NCI-H2029 (cell line): ENCODE measurements around the gene CAMK2D.

Source experiments
- DNase-seq: peaks from one replicate; lab custom pipeline; 2025; lab: John Stamatoyannopoulos, UW

The CAMK2D gene

GRCh38 chr4:113437129-113437528 is 324.4 kb downstream of the CAMK2D start:
- DNase-seq = no peak

DNA sequence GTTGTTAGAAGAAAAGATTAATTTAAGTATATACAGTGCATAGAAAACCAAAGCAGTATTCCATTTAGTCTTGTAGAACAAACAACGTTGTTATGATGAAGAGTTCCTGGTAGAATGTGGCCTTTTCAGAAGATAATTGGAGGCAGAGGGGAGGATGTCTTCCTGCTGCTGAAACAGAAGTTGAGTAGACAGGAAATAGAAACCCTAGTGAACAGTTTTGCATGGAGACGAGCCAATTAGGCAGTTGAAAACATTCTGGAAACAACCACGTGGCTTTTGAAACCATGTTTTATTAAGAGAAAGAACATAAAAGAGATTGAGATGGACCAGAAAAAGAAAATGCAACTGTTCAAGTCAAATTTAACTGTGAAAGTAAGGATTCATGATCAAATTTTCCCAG is 325.2 kb downstream of the CAMK2D start:
- no peak for DNase-seq

GRCh38 chr4:113435893-113436292 is 325.6 kb downstream of the CAMK2D start:
- no peak for DNase-seq

DNA sequence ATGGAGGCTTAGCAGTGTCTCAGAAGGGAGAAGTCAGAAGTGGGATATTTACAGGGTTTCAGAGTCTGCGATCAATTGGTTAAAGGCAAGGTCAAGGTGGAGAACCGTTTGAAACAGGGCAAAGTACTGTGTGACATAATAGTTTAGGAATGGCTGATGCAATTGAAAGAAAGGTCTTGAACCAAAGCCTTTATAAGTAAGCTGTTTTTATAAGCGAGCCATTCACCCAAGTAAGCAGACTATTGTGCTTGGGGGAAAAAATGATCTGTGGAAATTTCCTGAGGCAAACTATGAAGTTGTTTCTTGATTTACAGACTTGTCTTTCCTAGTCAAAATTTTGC is 327.3 kb downstream of the CAMK2D start:
- no peak for DNase-seq

DNA sequence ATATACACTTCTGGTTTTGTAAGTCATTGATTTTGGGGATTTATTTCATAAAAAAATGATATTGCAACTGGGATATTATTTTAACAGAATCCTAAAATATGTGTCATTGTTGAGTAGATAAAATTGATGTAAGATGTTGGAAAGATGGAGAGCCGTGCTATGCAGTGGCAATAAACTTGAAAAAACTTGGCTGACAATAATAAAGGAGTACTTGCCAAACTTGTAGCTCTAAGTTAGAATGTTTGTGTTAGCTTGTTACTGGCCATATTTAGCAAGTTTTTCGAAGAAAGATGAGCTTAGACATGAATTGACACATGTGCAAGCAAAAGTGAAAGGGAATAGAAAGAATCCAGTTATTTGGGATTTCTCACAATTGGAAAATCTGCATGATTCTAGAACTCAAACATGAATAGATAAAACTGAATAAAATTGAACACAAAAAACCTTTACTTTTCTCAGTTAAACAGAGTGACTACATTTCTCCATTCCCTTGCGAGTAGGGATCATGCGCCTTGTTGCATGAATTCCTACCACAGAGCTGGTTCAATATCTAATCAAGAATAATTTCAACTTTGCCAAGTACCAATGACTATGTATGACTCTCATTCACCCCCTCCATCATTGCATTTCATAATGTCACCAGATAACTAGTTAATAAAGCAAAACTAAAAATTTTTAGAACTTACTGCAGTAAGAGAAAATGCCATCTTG is 327.8 kb downstream of the CAMK2D start:
- DNase-seq = no peak

DNA sequence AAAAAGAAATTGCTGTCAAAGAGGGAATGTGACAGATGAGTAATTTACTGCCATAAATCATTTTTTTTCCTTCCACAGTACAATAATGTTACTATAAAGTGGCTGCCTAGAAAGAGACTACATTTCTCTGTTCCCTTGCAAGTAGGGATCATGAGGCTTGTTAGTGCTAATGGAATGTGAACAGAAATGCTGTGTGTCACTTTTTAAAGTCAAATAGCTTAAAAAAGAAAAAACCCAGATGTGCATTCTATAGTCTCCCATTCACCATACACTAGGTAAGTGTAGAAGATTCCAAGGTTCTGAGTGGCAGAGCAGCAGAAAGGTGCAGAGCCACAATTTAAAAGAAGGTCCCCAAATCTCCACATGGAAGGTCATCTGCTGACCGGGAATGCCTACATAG is 328.4 kb downstream of the CAMK2D start:
- no peak for DNase-seq

DNA sequence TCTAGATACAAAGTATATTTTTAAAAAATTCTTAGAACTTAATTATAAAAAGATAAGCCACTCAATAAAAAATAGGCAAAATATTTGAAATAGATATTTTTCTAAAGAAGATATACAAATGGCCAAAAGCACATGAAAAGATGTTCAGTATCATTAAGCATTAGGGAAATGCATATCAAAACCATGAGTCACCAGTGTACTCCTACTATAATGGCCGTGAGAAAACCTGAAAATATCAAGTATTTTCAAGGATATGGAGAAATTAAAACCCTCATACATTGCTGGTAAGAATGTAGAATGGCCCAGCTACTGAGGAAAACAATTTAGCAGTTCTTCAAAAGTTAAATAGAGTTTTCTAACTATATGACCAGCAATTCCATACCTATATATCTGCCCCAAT is 337.9 kb downstream of the CAMK2D start:
- no peak for DNase-seq

DNA sequence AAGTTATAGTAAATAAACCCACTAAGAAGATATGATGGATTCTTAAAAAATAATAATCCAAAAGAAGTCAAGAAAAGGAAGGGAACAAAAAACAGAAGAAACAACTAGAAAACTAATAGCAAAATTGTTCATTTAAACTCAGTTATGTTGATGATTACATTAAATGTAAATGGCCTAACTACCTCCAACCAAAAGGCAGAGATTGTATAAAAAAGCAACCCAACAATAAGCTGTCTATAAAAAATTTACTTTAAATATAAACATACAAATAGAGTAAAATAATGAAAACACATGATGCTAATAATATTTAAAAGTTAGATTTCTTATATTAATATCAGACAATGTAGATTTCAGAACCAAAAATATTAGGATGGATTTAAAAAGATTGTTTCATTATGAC is 340.6 kb downstream of the CAMK2D start:
- no peak for DNase-seq

DNA sequence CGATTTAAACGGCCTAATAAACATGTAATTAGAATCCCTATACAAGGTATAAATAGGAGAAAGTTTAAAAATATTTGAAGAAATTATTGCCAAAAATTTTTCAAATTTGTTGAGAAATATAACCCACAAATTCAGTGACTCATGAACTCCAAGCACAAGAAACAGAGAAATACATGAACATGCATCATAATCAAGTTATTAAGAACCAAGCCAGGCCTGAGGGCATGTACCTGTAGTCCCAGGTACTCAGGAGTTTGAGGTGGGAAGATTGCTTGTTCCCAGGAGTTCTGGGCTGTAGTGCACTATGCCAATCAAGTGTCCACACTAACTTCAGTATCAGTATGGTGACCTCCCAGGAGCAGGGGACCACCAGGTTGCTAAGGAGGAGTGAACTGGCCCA is 341.9 kb downstream of the CAMK2D start:
- no peak for DNase-seq

DNA sequence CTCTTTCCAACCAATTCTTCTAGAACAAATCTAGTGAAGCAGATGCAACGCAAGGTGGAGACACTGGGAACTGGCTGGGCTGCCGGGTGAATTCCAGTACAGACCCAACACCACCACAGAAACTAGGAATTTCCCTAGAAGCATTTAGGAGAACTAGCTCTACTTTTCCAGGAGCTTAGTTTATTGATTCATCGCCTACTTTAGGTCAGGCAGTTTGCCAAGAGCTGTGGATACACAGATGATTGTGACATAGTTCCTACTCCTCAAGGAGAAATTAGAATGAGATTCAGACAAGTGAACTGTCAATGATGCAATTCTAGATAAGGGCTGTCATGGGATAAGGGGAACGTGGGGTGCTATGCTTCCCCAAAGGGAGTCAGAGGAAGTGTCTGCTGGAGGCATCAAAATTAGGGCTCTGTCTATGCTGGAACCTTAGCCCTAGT is 350.0 kb downstream of the CAMK2D start:
- DNase-seq = peak; percentile 38

- no peak for DNase-seq
Measured at GRCh38 chr4:113410686-113411085, 350.9 kb downstream of the CAMK2D start.

DNA sequence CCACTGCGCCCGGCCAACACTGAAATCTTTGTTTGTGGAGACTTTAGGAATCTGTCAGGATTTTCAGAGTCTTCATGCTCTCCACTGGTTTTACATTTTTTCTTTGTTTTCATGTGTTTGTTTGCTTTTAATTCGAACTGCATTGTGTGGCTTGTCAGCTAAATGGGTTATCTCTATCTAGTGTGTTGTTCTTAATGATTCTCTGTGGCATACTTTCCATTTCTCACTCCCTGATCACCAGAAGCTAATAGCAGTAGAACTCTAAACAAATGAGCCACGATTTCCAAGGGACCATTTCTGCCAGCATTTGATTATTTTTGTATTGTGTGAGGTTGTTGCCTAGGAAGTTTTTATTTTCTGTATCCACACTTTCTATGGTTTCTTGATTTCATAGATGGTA is 352.4 kb downstream of the CAMK2D start:
- no peak for DNase-seq

DNA sequence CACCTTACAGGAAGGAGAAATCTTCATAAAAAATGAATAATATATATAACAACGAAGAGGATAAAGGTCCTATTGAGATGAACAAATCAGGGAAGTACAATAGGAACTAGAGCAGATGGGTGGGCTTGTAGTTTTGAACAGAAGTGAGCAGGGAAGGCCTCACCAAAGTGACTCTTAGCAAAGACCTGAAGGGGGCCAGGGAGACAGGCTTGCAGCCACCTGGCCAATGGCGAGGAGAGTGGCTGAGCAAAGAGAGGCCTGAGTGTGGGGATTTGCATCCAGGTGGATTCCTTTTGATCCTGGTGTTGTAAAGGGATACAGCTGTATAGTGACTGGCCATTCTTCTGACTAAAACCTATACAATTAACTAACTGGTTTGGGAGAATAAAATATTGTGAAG is 354.1 kb downstream of the CAMK2D start:
- peak; percentile 40 for DNase-seq

DNA sequence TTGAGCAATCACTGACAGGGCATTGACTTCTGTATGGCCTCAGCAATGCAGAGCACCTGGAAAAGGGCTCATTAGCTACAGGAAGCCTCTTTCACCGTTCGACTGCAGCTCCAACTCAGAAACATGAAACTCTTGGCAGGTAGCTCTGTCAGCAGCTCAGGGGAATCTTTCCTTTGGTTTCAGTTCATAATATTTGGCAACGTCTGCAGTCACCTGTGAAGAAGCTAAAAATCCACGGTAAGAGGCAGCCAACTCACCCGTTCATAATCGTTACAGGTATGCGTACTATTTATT is 354.9 kb downstream of the CAMK2D start:
- DNase-seq = peak; percentile 63

GRCh38 chr4:113405874-113406722 is 355.4 kb downstream of the CAMK2D start:
- DNase-seq = no peak

DNA sequence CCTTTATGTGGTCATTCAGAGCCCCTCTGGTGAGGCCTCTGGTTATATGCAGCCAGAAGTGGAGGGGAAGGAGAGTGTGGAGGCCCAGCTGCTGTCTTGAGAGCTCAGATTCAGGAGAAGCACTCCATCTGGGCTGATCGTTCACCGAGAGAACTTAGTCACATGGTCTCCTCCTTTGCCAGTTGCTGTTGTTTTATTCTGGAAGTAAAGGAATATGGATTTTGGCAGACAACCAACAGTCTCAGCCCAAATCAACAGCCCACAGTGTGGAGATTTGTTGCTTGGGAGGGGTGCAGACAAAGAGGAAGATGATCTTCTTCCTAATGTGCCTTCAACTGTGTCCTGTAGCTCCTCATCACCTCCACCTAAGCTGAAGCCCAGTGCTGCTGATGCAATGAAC is 356.7 kb downstream of the CAMK2D start:
- DNase-seq = no peak

DNA sequence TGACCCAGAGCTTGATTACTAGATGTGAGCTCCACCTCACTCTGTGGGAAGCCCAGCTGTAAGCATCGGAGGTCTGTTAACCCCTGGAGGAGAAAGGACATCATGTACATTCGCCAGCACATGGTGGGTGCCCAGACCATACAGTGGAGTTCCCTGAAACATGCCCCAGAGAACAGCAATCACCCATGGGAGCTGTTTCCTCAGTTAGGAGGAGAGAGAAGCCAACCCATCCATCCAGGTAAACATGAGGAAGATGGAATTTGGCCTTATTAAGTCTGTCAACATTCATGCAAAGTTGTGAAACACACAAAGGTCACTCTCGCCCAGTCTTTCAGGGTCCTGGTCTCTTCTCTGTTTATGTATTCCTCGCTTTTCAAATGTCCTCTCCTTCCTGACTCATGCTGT is 357.4 kb downstream of the CAMK2D start:
- no peak for DNase-seq
